SK-N-MC (cell line): ENCODE results near the gene NEAT1.

Experiments
- EZH2 ChIP-seq: fragments of 200-600 bp; sonication (generic); IDR thresholded peaks from one replicate; pipeline ENCODE4 v1.6.1; 2017; ENCODE audit warnings: antibody characterized with exemption
- FOXP2 ChIP-seq: optimal IDR thresholded peaks from 2 replicates; pipeline ENCODE3; 2011; ENCODE audit warnings: mild to moderate bottlenecking, moderate library complexity; ENCODE audit not compliant: insufficient read depth; ENCODE audit errors: extremely low read length, control extremely low read depth
- POLR2AphosphoS5 ChIP-seq: IDR thresholded peaks from 2 replicates; pipeline ENCODE4 v1.6.1; 2012; ENCODE audit warnings: mild to moderate bottlenecking, low read depth, low read length, borderline replicate concordance

DNA sequence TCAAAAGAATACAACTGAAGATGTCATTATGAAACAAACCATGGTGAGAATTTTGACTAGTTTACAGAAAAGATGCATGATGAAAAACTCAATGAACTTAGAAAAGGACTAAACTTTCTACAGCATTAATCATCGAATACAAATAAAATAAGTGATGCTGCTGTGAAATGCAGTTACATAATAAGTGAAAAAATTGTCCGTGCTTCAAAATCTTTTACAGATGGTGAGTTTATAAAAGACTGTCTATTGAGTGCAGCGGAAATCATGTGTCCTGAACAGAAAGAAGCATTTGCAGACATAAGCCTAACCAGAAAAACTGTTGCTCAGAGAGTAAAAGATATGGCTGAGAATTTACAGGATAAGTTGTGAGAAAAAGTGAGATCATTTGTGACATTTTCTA lies 33.8 kb downstream of the NEAT1 start:
- no peak for TF ChIP-seq POLR2AphosphoS5
- no peak for TF ChIP-seq EZH2
- TF ChIP-seq FOXP2 = no peak
